HEK293 (cell line): ENCODE data around the gene FRMPD4.
A peak's percentile ranks its signal among the peaks of the same experiment; 100 is the strongest.

ENCODE experiments used
- CTCF ChIA-PET: fragments of 350-600 bp; formaldehyde crosslinking; extraction: SDS; loops from one replicate; lab custom pipeline; 2021; ENCODE audit warnings: antibody characterized with exemption; lab: Yijun Ruan, JAX
- POLR2A ChIA-PET: fragments of 300-600 bp; formaldehyde crosslinking; extraction: SDS; loops from one replicate; lab custom pipeline; 2020; ENCODE audit warnings: antibody characterized with exemption, inconsistent platforms; lab: Yijun Ruan, JAX
- H3K27ac ChIP-seq: fragments of 200-500 bp; sonication (Bioruptor generic); 2 replicates; pipeline ENCODE4 v1.5.1; 2014; ENCODE audit warnings: low read depth, low read length, control low read depth, inconsistent platforms; ENCODE audit errors: extremely low read depth
- H3K36me3 ChIP-seq, 2 experiments: fragments of 200-500 bp in 1 of 2; sonication (Bioruptor generic) in 1 of 2; 1 replicate in 1 of 2; 2 replicates in 1 of 2; pipeline ENCODE4 v1.5.1; 2014 to 2017; ENCODE audit warnings: inconsistent platforms in 2 of 2, low read length in 2 of 2; ENCODE audit not compliant: control insufficient read depth in 2 of 2, insufficient read depth in 1 of 2
- H3K4me1 ChIP-seq: fragments of 200-500 bp; sonication (Bioruptor generic); 2 replicates; pipeline ENCODE4 v1.5.1; 2014; ENCODE audit warnings: mild to moderate bottlenecking, low read length, inconsistent platforms; ENCODE audit not compliant: control insufficient read depth, insufficient read depth
- H3K4me3 ChIP-seq: 2 replicates; pipeline ENCODE4 v1.5.1; 2011; ENCODE audit warnings: low read depth, mild to moderate bottlenecking, control low read depth, low read length, moderate library complexity
- H3K9me3 ChIP-seq: fragments of 200-500 bp; sonication (Bioruptor generic); 2 replicates; pipeline ENCODE4 v1.5.1; 2014; ENCODE audit warnings: low read depth, low read length, inconsistent platforms; ENCODE audit not compliant: control insufficient read depth, insufficient read depth
- KLF8 ChIP-seq: fragments of 450-650 bp; formaldehyde crosslinking; IDR thresholded peaks from 2 replicates; pipeline ENCODE4 v1.5.1; 2016; ENCODE audit warnings: missing biosample characterization, missing genetic modification characterization
- MZF1 ChIP-seq: fragments of 450-650 bp; formaldehyde crosslinking; IDR thresholded peaks from 2 replicates; pipeline ENCODE4 v1.5.1; 2017; ENCODE audit warnings: missing biosample characterization, missing genetic modification characterization, borderline replicate concordance
- REST ChIP-seq: fragments of 450-650 bp; formaldehyde crosslinking; IDR thresholded peaks from 2 replicates; pipeline ENCODE4 v1.5.1; 2016; ENCODE audit warnings: missing biosample characterization, missing genetic modification characterization
- SP3 ChIP-seq: fragments of 450-650 bp; formaldehyde crosslinking; IDR thresholded peaks from 2 replicates; pipeline ENCODE4 v1.5.1; 2016; ENCODE audit warnings: missing biosample characterization, missing genetic modification characterization
- SP7 ChIP-seq: fragments of 450-650 bp; formaldehyde crosslinking; IDR thresholded peaks from 2 replicates; pipeline ENCODE4 v1.5.1; 2016; ENCODE audit warnings: missing biosample characterization, missing genetic modification characterization
- ZBTB17 ChIP-seq: fragments of 450-650 bp; formaldehyde crosslinking; IDR thresholded peaks from 2 replicates; pipeline ENCODE4 v1.5.1; 2016; ENCODE audit warnings: missing biosample characterization, missing genetic modification characterization
- ZNF16 ChIP-seq: fragments of 450-650 bp; formaldehyde crosslinking; IDR thresholded peaks from 2 replicates; pipeline ENCODE4 v1.5.1; 2016; ENCODE audit warnings: low read depth, missing biosample characterization, missing genetic modification characterization
- ZNF311 ChIP-seq: fragments of 450-650 bp; formaldehyde crosslinking; IDR thresholded peaks from 2 replicates; pipeline ENCODE4 v1.5.1; 2017; ENCODE audit warnings: missing biosample characterization, missing genetic modification characterization, borderline replicate concordance
- ZNF37A ChIP-seq: fragments of 450-650 bp; IDR thresholded peaks from 2 replicates; pipeline ENCODE4 v1.5.1; 2018; ENCODE audit warnings: missing biosample characterization, missing genetic modification characterization
- ZNF660 ChIP-seq: fragments of 450-650 bp; IDR thresholded peaks from 2 replicates; pipeline ENCODE4 v1.5.1; 2018; ENCODE audit warnings: missing biosample characterization, mild to moderate bottlenecking, missing genetic modification characterization
- ZSCAN23 ChIP-seq: fragments of 450-650 bp; formaldehyde crosslinking; IDR thresholded peaks from 2 replicates; pipeline ENCODE4 v1.5.1; 2016; ENCODE audit warnings: missing biosample characterization, missing genetic modification characterization
- TF ChIP-seq, protein P1 (sequence below): fragments of 450-650 bp; formaldehyde crosslinking; IDR thresholded peaks from 2 replicates; pipeline ENCODE4 v1.5.1; 2017; ENCODE audit warnings: missing biosample characterization, missing genetic modification characterization

The FRMPD4 gene

GRCh38 chrX:12307961-12308360, 169.7 kb downstream of the FRMPD4 start (continued):
- no peak for TF ChIP-seq REST
- no peak for TF ChIP-seq KLF8 (tag by site-specific recombination)

DNA sequence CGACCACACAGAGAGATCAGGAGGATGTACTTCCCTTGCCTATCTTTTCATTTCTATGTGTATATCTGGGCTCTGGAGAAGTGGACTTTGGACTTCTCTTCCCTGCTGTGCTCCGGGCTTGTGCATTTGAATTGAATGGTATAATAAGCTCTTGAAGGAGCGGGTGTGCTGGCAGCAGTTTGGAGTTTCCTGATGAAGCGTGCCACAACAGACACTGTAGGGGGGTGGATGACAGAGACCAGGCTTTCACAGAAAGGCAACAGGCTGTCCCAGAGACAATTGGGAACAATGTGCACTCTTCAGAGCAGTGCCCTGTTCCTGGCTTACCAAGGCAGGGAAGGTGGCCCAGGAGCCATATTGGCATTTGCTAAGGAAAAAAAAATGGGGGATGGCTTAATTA, 170.1 kb downstream of the FRMPD4 start:
- H3K27ac ChIP-seq: no peak overlapping the region
- CTCF ChIA-PET: no interaction called here
- no peak for TF ChIP-seq SP7 (tag by site-specific recombination)
- no peak for TF ChIP-seq ZNF16 (tag by site-specific recombination)
- TF ChIP-seq, all 188 proteins: peak for 0
- POLR2A ChIA-PET: no interaction called here
- peaks cover 2% of the 10 kb centered on the region; the same call in 1 of the 2 replicates for H3K4me1 ChIP-seq
- H3K36me3 ChIP-seq: no peaks in the 10 kb centered on the region
- no peaks in the 10 kb centered on the region for H3K9me3 ChIP-seq
- H3K4me3 ChIP-seq: no peak overlapping the region

DNA sequence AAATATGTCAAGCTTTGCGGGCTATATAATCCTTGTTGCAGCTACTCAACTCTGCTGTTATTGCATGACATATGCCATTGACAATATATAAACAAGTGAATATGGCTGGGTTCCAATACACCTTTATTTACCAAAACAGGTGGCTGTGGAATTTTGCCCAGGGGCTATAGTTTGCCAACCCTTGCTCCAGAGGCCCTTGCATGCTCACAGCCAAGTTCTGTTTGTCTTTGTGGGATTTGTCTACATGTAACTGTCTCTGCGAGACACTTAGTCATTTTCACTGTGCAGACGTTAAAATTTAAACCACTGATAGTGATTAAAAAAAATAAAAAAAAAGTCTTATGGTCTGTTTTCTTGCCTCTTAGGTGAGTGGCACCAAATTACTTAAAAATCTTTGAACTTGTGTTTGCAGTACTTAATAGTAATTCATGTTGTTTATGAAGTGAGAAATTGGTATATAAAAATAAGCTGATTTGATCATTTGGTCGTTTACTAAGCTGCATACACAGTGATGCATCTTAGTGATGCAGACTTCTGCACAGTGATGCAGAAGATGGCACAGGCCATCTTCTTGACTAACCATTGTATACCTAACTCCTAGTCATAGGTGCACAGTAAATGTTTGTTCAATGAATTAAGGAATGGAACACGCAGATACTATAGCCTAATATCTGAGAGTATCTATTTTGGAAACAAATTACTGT, 170.9 kb downstream of the FRMPD4 start:
- CTCF ChIA-PET: no interaction called here
- POLR2A ChIA-PET: no interaction called here
- no peak for TF ChIP-seq ZNF311 (tag by site-specific recombination)
- TF ChIP-seq ZNF37A (tag by site-specific recombination): no peak
- TF ChIP-seq, protein P1, sequence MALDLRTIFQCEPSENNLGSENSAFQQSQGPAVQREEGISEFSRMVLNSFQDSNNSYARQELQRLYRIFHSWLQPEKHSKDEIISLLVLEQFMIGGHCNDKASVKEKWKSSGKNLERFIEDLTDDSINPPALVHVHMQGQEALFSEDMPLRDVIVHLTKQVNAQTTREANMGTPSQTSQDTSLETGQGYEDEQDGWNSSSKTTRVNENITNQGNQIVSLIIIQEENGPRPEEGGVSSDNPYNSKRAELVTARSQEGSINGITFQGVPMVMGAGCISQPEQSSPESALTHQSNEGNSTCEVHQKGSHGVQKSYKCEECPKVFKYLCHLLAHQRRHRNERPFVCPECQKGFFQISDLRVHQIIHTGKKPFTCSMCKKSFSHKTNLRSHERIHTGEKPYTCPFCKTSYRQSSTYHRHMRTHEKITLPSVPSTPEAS: no peak
- TF ChIP-seq SP3 (tag by site-specific recombination): no peak
- TF ChIP-seq ZNF660 (tag by site-specific recombination): no peak
- peaks cover 2% of the 10 kb centered on the region; the same call in 1 of the 2 replicates for H3K4me1 ChIP-seq
- H3K36me3 ChIP-seq: no peaks in the 10 kb centered on the region
- no peaks in the 10 kb centered on the region for H3K9me3 ChIP-seq
- H3K4me3 ChIP-seq: no peak overlapping the region
- no peak overlapping the region for H3K27ac ChIP-seq

GRCh38 chrX:12309744-12310076, 171.4 kb downstream of the FRMPD4 start:
- no peaks in the 10 kb centered on the region for H3K36me3 ChIP-seq
- H3K9me3 ChIP-seq: no peaks in the 10 kb centered on the region
- CTCF ChIA-PET: interaction anchor here (0.7 kb wide), 1 partner anchor 13 kb away, joined by 3 read pairs; no protein-coding TSS in a partner anchor
- no peak overlapping the region for H3K4me3 ChIP-seq
- POLR2A ChIA-PET: no interaction called here
- TF ChIP-seq ZBTB17 (tag by site-specific recombination): no peak
- TF ChIP-seq MZF1 (tag by site-specific recombination): peak; percentile 30; the same call in 1 of the 2 replicates
- no peak overlapping the region for H3K27ac ChIP-seq
- H3K4me1 ChIP-seq: peaks cover 2% of the 10 kb centered on the region; the same call in 1 of the 2 replicates

GRCh38 chrX:12314651-12315050, 176.4 kb downstream of the FRMPD4 start:
- H3K27ac ChIP-seq: no peak overlapping the region
- H3K9me3 ChIP-seq: no peaks in the 10 kb centered on the region
- H3K36me3 ChIP-seq: no peaks in the 10 kb centered on the region
- TF ChIP-seq ZSCAN23 (no peak), SP7 (tag by site-specific recombination) (no peak)
- H3K4me1 ChIP-seq: peaks cover 7% of the 10 kb centered on the region; the same call in 1 of the 2 replicates
- no peak overlapping the region for H3K4me3 ChIP-seq
- CTCF ChIA-PET: no interaction called here
- POLR2A ChIA-PET: no interaction called here
